HepG2 (cell line): ENCODE results near the gene SAMD14. TPM values are rescaled to one million over a fixed set of nuclear protein-coding genes. Genes with fewer than 3 reads are reported as not detected.

ENCODE experiments used
- CREB1 ChIP-seq, 2 experiments: fragments of 450-650 bp in 1 of 2; IDR thresholded peaks; 2 replicates each; pipeline ENCODE4 v1.6.1; 2016 to 2017; ENCODE audit warnings: control low read depth in 1 of 2, mild to moderate bottlenecking in 1 of 2, missing compliant biosample characterization in 1 of 2, missing genetic modification characterization in 1 of 2
- ELF4 ChIP-seq: sonication (generic); formaldehyde crosslinking; IDR thresholded peaks from 2 replicates; pipeline ENCODE4 v1.5.0; 2020; ENCODE audit warnings: missing genetic modification reagents, mild to moderate bottlenecking, moderate library complexity, borderline replicate concordance
- HIVEP1 ChIP-seq: sonication (generic); formaldehyde crosslinking; IDR thresholded peaks from 2 replicates; pipeline ENCODE4 v1.4.0; 2020; ENCODE audit warnings: mild to moderate bottlenecking, missing genetic modification reagents
- ISL2 ChIP-seq: sonication (generic); formaldehyde crosslinking; IDR thresholded peaks from 2 replicates; pipeline ENCODE4 v1.5.0; 2020; ENCODE audit warnings: missing genetic modification reagents
- NFATC3 ChIP-seq: sonication (generic); formaldehyde crosslinking; IDR thresholded peaks from 2 replicates; pipeline ENCODE4 v1.5.1; 2020; ENCODE audit warnings: mild to moderate bottlenecking, missing genetic modification reagents
- NKX3-1 ChIP-seq: sonication (generic); formaldehyde crosslinking; IDR thresholded peaks from 2 replicates; pipeline ENCODE4 v1.5.0; 2020; ENCODE audit warnings: missing genetic modification reagents
- NR0B2 ChIP-seq: sonication (generic); formaldehyde crosslinking; IDR thresholded peaks from 2 replicates; pipeline ENCODE4 v1.4.0; 2020; ENCODE audit warnings: mild to moderate bottlenecking, missing genetic modification reagents
- PCBP2 ChIP-seq: fragments of 200-400 bp; formaldehyde crosslinking; optimal IDR thresholded peaks from 2 replicates; pipeline ENCODE3; 2018; ENCODE audit warnings: low read length, low read depth; ENCODE audit not compliant: poor library complexity, severe bottlenecking
- RFX1 ChIP-seq: fragments of 450-650 bp; IDR thresholded peaks from 2 replicates; pipeline ENCODE4 v1.6.1; 2017
- SAP130 ChIP-seq: IDR thresholded peaks from 2 replicates; pipeline ENCODE4 v1.6.1; 2016; ENCODE audit warnings: low read depth
- SOX13 ChIP-seq, 3 experiments: fragments of 450-650 bp in 1 of 3; sonication (generic) in 1 of 3; formaldehyde crosslinking in 1 of 3; IDR thresholded peaks in 2 of 3; conservative IDR thresholded peaks in 1 of 3; 2 replicates each; pipeline versions ENCODE4 v1.5.0 to v1.6.1; 2016 to 2020; ENCODE audit warnings: antibody characterized with exemption in 1 of 3, mild to moderate bottlenecking in 1 of 3, missing compliant biosample characterization in 1 of 3, missing genetic modification reagents in 1 of 3, moderate library complexity in 1 of 3
- SOX6 ChIP-seq, 2 experiments: fragments of 450-650 bp in 1 of 2; sonication (generic) in 1 of 2; formaldehyde crosslinking in 1 of 2; IDR thresholded peaks; 2 replicates each; pipeline versions ENCODE4 v1.4.0 to v1.6.1; 2017 to 2020; ENCODE audit warnings: antibody characterized with exemption in 1 of 2, mild to moderate bottlenecking in 1 of 2, missing genetic modification reagents in 1 of 2
- SRSF4 ChIP-seq: fragments of 200-400 bp; formaldehyde crosslinking; IDR thresholded peaks from one replicate; pipeline ENCODE4 v1.6.1; 2018; ENCODE audit warnings: mild to moderate bottlenecking, low read depth, low read length, moderate library complexity; ENCODE audit not compliant: poor library complexity, severe bottlenecking
- TCF7 ChIP-seq: sonication (generic); IDR thresholded peaks from 2 replicates; pipeline ENCODE4 v1.6.1; 2016; ENCODE audit warnings: antibody characterized with exemption, low read depth
- TP53 ChIP-seq: sonication (generic); formaldehyde crosslinking; conservative IDR thresholded peaks from 2 replicates; pipeline ENCODE4 v1.4.0; 2020; ENCODE audit warnings: missing genetic modification reagents
- ZFP62 ChIP-seq: sonication (generic); formaldehyde crosslinking; IDR thresholded peaks from 2 replicates; pipeline ENCODE4 v1.4.0; 2020; ENCODE audit warnings: missing genetic modification reagents
- ZNF234 ChIP-seq: sonication (generic); formaldehyde crosslinking; conservative IDR thresholded peaks from 2 replicates; pipeline ENCODE4 v1.5.1; 2020; ENCODE audit warnings: mild to moderate bottlenecking, missing genetic modification reagents
- ZNF280B ChIP-seq: sonication (generic); formaldehyde crosslinking; IDR thresholded peaks from 2 replicates; pipeline ENCODE4 v1.5.0; 2020; ENCODE audit warnings: missing genetic modification reagents, mild to moderate bottlenecking, borderline replicate concordance
- ZNF292 ChIP-seq: sonication (generic); formaldehyde crosslinking; IDR thresholded peaks from 2 replicates; pipeline ENCODE4 v1.8.1; 2022; ENCODE audit warnings: mild to moderate bottlenecking, low read depth, missing genetic modification reagents, borderline replicate concordance
- ZNF329 ChIP-seq: sonication (generic); formaldehyde crosslinking; IDR thresholded peaks from 2 replicates; pipeline ENCODE4 v1.9.0; 2021; ENCODE audit warnings: low read depth, mild to moderate bottlenecking, missing genetic modification reagents
- ZNF331 ChIP-seq: sonication (generic); formaldehyde crosslinking; IDR thresholded peaks from 2 replicates; pipeline ENCODE4 v1.4.0; 2020; ENCODE audit warnings: missing genetic modification reagents
- ZNF556 ChIP-seq: sonication (generic); formaldehyde crosslinking; IDR thresholded peaks from 2 replicates; pipeline ENCODE4 v1.4.0; 2020; ENCODE audit warnings: mild to moderate bottlenecking, missing genetic modification reagents, borderline replicate concordance
- ZNF564 ChIP-seq: sonication (generic); formaldehyde crosslinking; IDR thresholded peaks from 2 replicates; pipeline ENCODE4 v1.8.1; 2023; ENCODE audit warnings: mild to moderate bottlenecking, missing genetic modification reagents
- ZNF619 ChIP-seq: sonication (generic); formaldehyde crosslinking; IDR thresholded peaks from 2 replicates; pipeline ENCODE4 v1.4.0; 2020; ENCODE audit warnings: mild to moderate bottlenecking, missing genetic modification reagents
- ZNF629 ChIP-seq: sonication (generic); formaldehyde crosslinking; conservative IDR thresholded peaks from 2 replicates; pipeline ENCODE4 v1.5.0; 2020; ENCODE audit warnings: missing genetic modification reagents
- ZNF644 ChIP-seq: IDR thresholded peaks from 2 replicates; pipeline ENCODE4 v1.6.1; 2016; ENCODE audit warnings: low read depth
- ZNF691 ChIP-seq: sonication (generic); formaldehyde crosslinking; IDR thresholded peaks from 2 replicates; pipeline ENCODE4 v1.4.0; 2020; ENCODE audit warnings: missing genetic modification reagents, low read depth, mild to moderate bottlenecking, borderline replicate concordance
- ZSCAN30 ChIP-seq: sonication (generic); formaldehyde crosslinking; IDR thresholded peaks from 2 replicates; pipeline ENCODE4 v1.5.0; 2020; ENCODE audit warnings: mild to moderate bottlenecking, missing genetic modification reagents
- polyA plus RNA-seq, 8 experiments: library from polyadenylated mRNA; depleted of rRNA in 3 of 8; stranded (reverse) in 7 of 8; unstranded in 1 of 8; fragments of >200 nt; fragmentation: Illumina TruSeq in 4 of 8; extraction: Trizol in 4 of 8; gene quantifications; 2 replicates each; pipeline versions ENCODE4 v1.2.1 to v1.2.3, GENCODE V29; 2011 to 2016; ENCODE audit warnings: low read depth in 4 of 8, missing spikeins in 1 of 8, mixed read lengths in 1 of 8; ENCODE audit not compliant: insufficient read depth in 1 of 8
- total RNA-seq, 5 experiments: library from RNA; depleted of rRNA; stranded (reverse); fragments of >200 nt; fragmentation: Illumina TruSeq; extraction: Trizol; gene quantifications; 2 replicates each; pipeline ENCODE4 v1.2.3, GENCODE V29; 2016; ENCODE audit warnings: low read depth in 1 of 5

Gene SAMD14
- total and polyA plus RNA-seq, 2 of the 13 experiments (the other 11 are each of a cell fraction or from before 2014, with no cell fraction given) = 0.07 to 0.22 TPM

- no peak for TF ChIP-seq ZNF329 (CRISPR knock-in tag)
- TF ChIP-seq ZNF331 = peak; percentile 30; the same call in 1 of the 2 replicates
- no peak for TF ChIP-seq ZNF280B (CRISPR knock-in tag)
- no peak for TF ChIP-seq CREB1 (IDR thresholded peaks at IDR 0.05)
- no peak for TF ChIP-seq CREB1 (CRISPR knock-in tag; IDR thresholded peaks at IDR 0.05)
- TF ChIP-seq NKX3-1 (CRISPR knock-in tag) = no peak
- TF ChIP-seq ZNF556 (CRISPR knock-in tag) = no peak
- no peak for TF ChIP-seq ZNF619 (CRISPR knock-in tag)
- TF ChIP-seq ZNF234 = no peak
- TF ChIP-seq HIVEP1 (CRISPR knock-in tag) = no peak
- 0 out of 2 replicates have a peak, but pooled peaks have one; percentile 15 for TF ChIP-seq ZNF629 (CRISPR knock-in tag)
- no peak for TF ChIP-seq NFATC3 (CRISPR knock-in tag)
- TF ChIP-seq NR0B2 (CRISPR knock-in tag) = no peak
- TF ChIP-seq ZNF644 (CRISPR knock-in tag) = no peak
- TF ChIP-seq TP53 (CRISPR knock-in tag) = no peak
- TF ChIP-seq ZSCAN30 (CRISPR knock-in tag) = no peak
- TF ChIP-seq TCF7 = peak; percentile 83
- no peak for TF ChIP-seq SRSF4
- TF ChIP-seq ZNF691 = no peak
- no peak for TF ChIP-seq RFX1
- peak; percentile 72 for TF ChIP-seq ISL2 (CRISPR knock-in tag)
- no peak for TF ChIP-seq SOX6 (IDR thresholded peaks at IDR 0.05)
- TF ChIP-seq SOX6 (CRISPR knock-in tag; IDR thresholded peaks at IDR 0.05) = no peak
- TF ChIP-seq ZNF292 (CRISPR knock-in tag) = no peak
- no peak for TF ChIP-seq PCBP2
- TF ChIP-seq ZNF564 (CRISPR knock-in tag) = no peak
- TF ChIP-seq SOX13 (IDR thresholded peaks at IDR 0.05) = no peak
- peak in 1 of 2 experiments; percentile 29; a peak in 1 of 4 replicates for TF ChIP-seq SOX13 (CRISPR knock-in tag; conservative IDR thresholded peaks at IDR 0.05 in 1 of 2, IDR thresholded peaks at IDR 0.05 in 1 of 2)
- no peak for TF ChIP-seq ZFP62 (CRISPR knock-in tag)
- TF ChIP-seq SAP130 (CRISPR knock-in tag) = peak; percentile 56
- no peak for TF ChIP-seq ELF4 (CRISPR knock-in tag)
These were observed 3.2 kb upstream of the SAMD14 start (continued) for GRCh38 chr17:50133028-50133768.
